ENCODE measurements around the gene BICDL2. TPM values are rescaled to one million over a fixed set of nuclear protein-coding genes. Genes with fewer than 3 reads are reported as not detected.
"Not testable (repeated sequence)": the region's sequence is repeated elsewhere in the genome, so short reads cannot be mapped to it uniquely, and the experiment has no call there.

The BICDL2 gene
- total RNA-seq, 1 experiment from 2014 or later, result not detected

DNA sequence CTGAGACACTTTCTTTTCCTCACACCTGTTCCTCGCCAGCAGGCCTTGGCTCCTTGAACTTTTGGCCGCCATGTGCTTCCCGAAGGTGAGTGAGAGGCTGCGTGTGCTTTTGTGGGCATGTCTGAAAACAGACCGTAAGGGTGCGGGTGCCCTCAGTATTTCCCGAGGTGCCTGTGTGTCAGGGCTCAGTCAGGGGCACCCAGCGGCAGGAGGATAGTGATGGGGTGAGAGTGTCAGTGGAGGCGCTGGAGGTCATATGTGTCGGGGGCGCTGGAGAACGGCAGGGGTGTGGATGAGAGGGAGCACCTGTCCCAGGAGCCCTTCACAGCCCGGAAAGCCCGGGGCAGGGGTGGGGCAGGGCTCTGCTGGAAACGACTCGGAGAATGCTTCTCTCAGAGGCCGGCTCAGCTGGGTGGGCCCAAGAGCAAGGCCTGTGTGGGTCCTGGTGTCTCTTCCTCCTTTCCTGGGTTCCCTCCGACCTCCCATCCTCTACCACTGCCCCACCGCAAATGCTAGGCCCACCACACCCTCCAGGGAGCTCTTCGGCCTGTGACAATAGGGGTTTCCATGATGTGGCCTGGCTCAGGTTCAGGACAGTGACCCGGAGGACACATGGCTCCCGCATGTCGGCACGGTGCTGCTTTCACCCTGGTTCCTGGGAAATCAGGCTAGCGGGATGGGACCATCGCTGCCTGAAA lies 29.1 kb upstream of the BICDL2 start:
- DNase-seq (ENCODE audit: low read depth), result no peak

- peak; percentile 37 for DNase-seq (ENCODE audit: low read depth)
Measured at GRCh38 chr16:3065069-3065741, 28.5 kb upstream of the BICDL2 start, which contains the start of gene IL32. IL32 (plus strand) TSS chr16:3065640; CDS start chr16:3065812, 172 bp downstream.

GRCh38 chr16:3063625-3064386 lies 27.1 kb upstream of the BICDL2 start:
- no peak for DNase-seq (ENCODE audit: low read depth)

DNA sequence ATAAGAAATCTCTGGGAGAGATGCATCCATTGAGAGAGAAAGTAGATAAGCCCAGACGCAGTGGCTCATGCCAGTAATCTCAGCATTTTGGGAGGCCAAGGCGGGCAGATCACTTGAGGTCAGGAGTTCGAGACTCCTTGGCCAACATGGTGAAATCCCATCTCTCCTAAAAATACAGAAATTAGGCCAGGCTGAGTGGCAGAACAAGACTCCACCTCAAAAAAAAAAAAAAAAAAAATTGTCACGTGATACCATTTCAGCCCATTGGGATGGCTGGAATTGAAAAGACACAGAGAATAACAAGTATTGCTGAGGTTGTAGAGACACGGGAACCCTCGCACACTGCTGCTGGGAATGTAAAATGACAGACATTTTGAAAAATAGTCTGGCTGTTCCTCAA lies 25.8 kb upstream of the BICDL2 start:
- no peak for DNase-seq (ENCODE audit: low read depth)

- DNase-seq (ENCODE audit: low read depth), result no peak
Measured at GRCh38 chr16:3060339-3061127, 23.8 kb upstream of the BICDL2 start.

DNA sequence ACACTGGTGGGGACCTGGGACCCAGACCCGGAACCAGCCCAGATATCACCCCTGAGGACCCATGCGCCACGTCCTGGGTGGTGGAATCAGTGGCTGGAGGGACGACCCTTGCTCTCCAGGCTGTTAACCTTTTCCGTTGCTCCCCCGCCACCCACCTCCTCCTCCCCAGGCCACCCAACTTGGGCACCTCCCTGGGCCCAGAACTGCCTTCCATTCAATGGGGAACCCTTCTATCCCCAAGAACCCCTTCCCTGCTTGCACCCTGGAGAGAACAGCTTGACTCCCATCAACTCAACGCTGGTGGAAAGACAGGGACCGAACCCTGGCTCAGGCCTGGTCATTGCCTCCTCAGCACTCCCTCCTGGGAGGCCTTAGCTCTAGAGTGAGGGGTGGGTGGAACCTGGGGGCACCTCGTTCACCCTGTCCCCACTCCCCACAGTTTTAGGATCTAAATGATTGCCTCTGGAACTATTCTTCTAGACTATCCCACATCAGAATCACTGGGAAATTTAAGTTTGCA lies 23.0 kb upstream of the BICDL2 start:
- no peak for DNase-seq (ENCODE audit: low read depth)

DNA sequence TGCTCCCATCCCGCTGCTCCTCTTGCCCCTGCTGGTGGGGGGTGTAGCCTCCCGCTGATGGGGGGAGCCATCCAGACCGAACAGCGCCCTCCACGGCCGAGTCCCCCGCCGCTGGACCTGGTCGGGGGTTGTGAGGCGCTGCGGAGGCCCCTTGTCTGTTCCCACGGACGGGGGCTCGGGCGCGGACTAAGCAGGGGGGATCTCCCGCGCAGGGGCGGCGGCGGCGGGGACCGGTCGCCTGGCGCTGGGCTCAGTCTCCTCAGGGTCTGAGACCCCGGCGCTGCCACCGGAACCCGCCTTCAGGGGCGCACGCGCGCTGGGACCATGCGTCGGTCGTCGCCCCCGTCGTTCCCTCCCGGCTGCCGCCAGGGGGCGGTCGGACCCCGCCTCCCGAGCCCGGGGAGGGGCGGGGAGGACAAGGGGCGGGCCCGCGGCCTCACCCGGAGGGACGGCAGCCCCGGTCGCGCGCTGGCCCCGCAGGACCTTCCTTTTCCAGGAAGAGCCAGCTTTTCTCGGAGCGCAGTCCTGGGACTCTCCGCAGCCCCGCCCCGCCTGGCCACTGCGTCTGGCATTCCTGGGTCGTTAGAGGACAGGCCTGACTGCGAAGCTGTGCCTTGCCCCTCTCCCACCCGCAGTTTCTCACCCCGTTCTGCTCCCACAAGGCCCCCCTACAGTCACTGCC lies 22.4 kb upstream of the BICDL2 start:
- DNase-seq (ENCODE audit: low read depth), result peak; percentile 74

GRCh38 chr16:3058139-3059030 lies 21.6 kb upstream of the BICDL2 start:
- no peak for DNase-seq (ENCODE audit: low read depth)

- no peak for DNase-seq (ENCODE audit: low read depth)
Measured at GRCh38 chr16:3057181-3058138, 20.7 kb upstream of the BICDL2 start.

GRCh38 chr16:3056336-3057180 lies 19.8 kb upstream of the BICDL2 start:
- DNase-seq (ENCODE audit: low read depth), result no peak

GRCh38 chr16:3055734-3056115 lies 19.0 kb upstream of the BICDL2 start:
- not testable (repeated sequence) for DNase-seq (ENCODE audit: low read depth)

DNA sequence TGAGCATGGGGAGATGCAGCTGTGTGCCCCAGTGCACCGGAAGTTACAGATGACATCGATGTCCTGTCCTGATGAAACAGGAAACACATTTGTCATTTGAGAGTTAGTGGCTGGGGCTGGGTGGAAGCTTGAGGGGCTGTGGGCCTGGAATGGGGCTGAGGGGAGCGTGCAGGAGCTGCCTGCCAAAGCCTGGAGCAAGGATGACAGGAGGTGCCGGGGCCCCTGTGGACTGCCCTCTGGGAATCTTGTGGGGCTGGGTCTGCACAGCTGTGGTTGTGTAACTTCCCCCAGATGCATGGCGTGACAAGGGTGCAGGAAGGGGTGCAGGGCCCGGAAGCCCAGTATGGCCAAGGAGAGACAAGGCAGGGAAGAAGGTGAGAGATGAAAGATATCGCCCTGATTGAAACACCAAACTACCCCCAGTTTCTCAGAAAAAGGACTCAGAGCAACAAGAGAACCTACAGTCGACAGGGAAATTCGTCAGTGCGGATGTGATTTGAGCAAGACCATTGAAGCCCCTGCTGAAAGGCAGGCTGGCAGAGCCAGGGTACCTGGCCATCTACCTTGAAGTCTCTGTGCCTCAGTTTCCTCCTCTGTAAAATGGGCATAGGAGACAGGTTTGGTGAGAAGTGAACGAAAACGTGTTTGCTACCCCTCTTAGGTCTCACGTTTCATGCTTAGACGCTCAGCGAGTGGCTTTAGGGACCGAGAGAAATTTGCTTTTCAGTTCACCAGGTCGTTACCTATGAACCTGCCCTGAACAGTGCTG lies 18.4 kb upstream of the BICDL2 start:
- no peak for DNase-seq (ENCODE audit: low read depth)

GRCh38 chr16:3053330-3053710 lies 16.6 kb upstream of the BICDL2 start:
- DNase-seq (ENCODE audit: low read depth), result not testable (repeated sequence)

GRCh38 chr16:3052571-3053329 lies 16.0 kb upstream of the BICDL2 start:
- DNase-seq (ENCODE audit: low read depth), result not testable (repeated sequence)

- no peak for DNase-seq (ENCODE audit: low read depth)
Measured at GRCh38 chr16:3051494-3051893, 14.8 kb upstream of the BICDL2 start.

DNA sequence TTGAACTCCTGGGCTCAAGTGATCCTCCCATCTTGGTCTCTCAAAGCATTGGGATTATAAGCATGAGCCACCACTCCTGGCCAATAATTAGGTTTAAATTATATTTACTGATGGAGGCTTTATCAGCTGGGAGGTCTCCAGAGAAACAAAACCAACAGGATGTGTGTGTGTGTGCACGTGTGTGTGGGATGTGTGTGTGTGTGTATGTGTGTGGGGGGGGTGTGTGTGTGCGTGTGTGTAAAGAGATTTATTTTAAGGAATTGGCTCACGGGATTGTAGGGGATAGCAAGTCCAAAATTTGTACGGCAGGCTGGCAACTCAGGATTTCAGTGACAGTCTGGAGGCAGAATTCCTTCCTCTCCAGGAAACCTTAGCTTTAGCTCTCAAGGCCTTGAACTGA lies 14.3 kb upstream of the BICDL2 start:
- DNase-seq (ENCODE audit: low read depth), result no peak

Data from HT1080 (cell line).